ENCODE results near the gene LIMA1. TPM values are rescaled to one million over a fixed set of nuclear protein-coding genes. Genes with fewer than 3 reads are reported as not detected.

Gene LIMA1
- total RNA-seq, 2 experiments from 2014 or later, result 16.9 to 22.4 TPM

DNA sequence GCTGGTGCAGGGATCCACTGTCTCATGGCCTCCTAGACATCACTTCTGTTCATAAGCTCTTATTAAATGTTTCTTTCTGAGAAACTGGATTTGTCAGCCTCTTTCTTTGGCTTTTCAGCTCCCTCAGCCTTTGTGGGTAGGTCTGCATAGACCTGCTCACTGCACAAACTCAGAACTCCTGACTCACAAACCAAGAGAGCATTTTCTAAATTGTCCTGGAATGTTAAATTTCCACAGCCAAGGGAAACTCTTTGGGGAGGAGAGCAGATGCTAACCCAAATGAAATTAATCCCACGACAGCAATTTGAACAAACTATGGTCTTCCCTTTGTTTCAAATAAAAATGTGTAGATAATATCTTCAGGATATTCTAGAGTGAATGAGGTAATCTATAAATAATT lies 96.6 kb downstream of the LIMA1 start:
- Mint-ChIP-seq H3K27me3 (no peaks in the 10 kb centered on the region), H3K36me3 (ENCODE audit: low read depth) (peaks cover 14% of the 10 kb centered on the region), H3K9me3 (no peaks in the 10 kb centered on the region), H3K4me1 (peaks cover 44% of the 10 kb centered on the region), H3K4me3 (no peak overlapping the region), H3K27ac (peak overlapping the region; percentile 75)
- CTCF ChIA-PET, result interaction anchor here (0.9 to 4.0 kb wide), 3 partner anchors 10 to 24 kb away, joined by 3 to 12 read pairs (median 3); no protein-coding TSS in a partner anchor
- no peak for DNase-seq
- POLR2A ChIA-PET, result no interaction called here

DNA sequence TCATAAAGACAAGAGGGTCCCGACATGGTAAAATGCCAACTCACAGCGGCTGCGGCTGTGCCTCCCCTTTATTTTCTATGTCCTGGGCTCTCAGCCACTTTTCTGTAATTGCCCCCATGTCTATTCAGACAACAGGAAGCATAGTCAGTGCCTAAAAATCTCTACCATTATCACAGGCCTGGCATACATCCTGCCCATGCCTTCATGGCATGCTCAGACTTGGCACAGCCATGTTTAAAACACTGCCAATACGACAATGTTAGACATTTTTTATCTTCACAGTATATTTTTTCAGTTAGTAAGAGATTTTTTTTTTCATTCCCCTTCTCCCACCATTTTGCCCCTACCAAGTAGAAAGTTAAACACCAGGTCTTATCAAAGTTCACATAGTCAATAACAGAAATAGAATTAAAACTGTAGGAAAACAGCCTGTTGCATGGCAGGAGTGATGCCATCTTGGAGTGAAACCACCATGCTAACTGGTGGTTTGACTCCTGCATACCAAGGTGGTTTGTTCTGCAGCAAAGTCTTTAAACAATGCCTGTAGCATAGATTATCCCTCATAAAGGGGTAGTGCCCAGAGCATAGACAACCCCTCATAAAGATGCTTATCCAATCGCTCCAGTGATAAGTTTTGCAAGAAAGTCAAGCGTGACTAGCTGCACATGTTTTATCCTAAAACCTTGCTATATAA lies 97.2 kb downstream of the LIMA1 start:
- ChIA-PET CTCF (interaction anchor here (0.9 to 4.0 kb wide), 5 partner anchors 11 to 74 kb away, joined by 3 to 12 read pairs (median 4); partner anchors contain the start of gene COX14), POLR2A (no interaction called here)
- no peak overlapping the region for H3K27ac Mint-ChIP-seq
- no peaks in the 10 kb centered on the region for H3K27me3 Mint-ChIP-seq
- no peaks in the 10 kb centered on the region for H3K9me3 Mint-ChIP-seq
- H3K4me1 Mint-ChIP-seq, result peaks cover 44% of the 10 kb centered on the region
- H3K36me3 Mint-ChIP-seq (ENCODE audit: low read depth), result peaks cover 16% of the 10 kb centered on the region
- no peak for DNase-seq
- H3K4me3 Mint-ChIP-seq, result no peak overlapping the region

DNA sequence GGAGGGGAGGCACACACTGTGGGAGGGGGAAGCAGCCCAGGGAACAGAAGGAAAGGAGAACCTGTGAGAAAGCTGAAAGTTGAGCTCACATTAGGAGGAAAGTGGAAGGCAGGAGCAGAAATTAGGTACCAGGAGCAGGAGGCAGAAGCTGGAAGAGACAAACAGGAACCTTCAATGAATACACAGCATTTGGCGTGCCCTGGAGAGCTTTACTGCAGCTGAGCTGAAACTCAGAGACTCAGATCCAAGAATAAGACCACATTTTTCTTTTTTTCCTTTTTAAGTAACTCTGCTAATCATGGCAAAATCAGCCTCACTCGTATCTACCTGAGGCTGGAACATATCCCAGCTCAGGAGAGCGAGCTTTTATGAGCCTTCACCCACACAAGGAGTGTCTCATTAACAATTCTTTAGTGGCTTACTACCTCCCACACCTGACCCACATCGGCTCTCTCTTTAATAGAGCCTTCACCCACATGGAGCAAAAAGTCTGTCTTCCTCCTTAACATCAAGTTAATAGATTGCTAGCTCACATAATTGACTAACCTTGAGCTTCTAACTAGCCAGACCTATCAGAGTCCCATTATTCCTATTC lies 97.9 kb downstream of the LIMA1 start:
- ChIA-PET POLR2A (no interaction called here), CTCF (interaction anchor here (0.9 to 4.0 kb wide), 7 partner anchors 10 to 73 kb away, joined by 3 to 12 read pairs (median 4); partner anchors contain the start of gene COX14)
- Mint-ChIP-seq H3K27me3 (no peaks in the 10 kb centered on the region), H3K36me3 (ENCODE audit: low read depth) (peaks cover 16% of the 10 kb centered on the region), H3K4me3 (no peak overlapping the region), H3K9me3 (no peaks in the 10 kb centered on the region), H3K4me1 (peaks cover 41% of the 10 kb centered on the region), H3K27ac (no peak overlapping the region)
- no peak for DNase-seq

DNA sequence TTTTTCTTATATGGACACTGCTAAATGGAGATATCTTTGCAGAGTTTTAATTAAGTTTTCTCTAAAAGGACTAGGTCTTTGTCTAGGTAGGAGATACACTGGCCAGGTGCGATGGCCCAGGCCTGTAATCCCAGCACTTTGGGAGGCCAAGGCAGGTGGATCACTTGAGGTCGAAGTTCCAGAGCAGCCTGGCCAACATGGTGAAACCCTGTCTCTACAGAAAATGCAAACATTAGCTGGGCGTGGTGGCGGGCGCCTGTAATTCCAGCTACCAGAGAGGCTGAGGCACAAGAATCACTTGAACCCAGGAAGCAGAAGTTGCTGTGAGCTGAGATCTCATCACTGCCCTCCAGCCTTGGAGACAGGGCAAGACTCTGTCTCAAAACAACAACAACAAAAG lies 99.1 kb downstream of the LIMA1 start:
- H3K4me3 Mint-ChIP-seq, result no peak overlapping the region
- ChIA-PET POLR2A (no interaction called here), CTCF (interaction anchor here (0.7 to 4.0 kb wide), 5 partner anchors 9 to 84 kb away, joined by 3 to 12 read pairs (median 3); no protein-coding TSS in a partner anchor)
- H3K36me3 Mint-ChIP-seq (ENCODE audit: low read depth), result peaks cover 16% of the 10 kb centered on the region
- no peaks in the 10 kb centered on the region for H3K27me3 Mint-ChIP-seq
- DNase-seq, result no peak
- no peaks in the 10 kb centered on the region for H3K9me3 Mint-ChIP-seq
- H3K4me1 Mint-ChIP-seq, result peaks cover 38% of the 10 kb centered on the region
- H3K27ac Mint-ChIP-seq, result no peak overlapping the region

DNA sequence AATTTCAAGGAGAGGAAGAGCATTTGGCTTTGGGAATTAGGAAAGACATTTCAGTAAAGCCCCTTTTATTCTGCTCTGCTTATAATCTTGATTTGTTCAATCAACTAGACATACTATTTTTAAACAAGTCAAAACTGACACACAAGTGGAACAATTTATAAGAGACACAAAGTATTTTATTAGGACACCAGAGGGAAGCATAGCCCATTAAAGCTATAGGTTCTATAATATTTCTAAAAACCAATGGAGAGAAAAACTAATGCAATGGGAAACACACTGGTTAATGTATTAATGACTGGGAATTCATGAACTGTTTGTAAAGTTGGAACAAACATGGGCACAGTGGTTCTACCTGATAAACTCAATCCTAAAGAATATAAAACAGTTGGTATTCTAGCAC lies 100.9 kb downstream of the LIMA1 start:
- no peaks in the 10 kb centered on the region for H3K27me3 Mint-ChIP-seq
- CTCF ChIA-PET, result interaction anchor here (1.2 to 2.0 kb wide), 2 partner anchors 15 to 39 kb away, joined by 3 to 6 read pairs; partner anchors contain the start of gene CERS5
- POLR2A ChIA-PET, result no interaction called here
- peaks cover 16% of the 10 kb centered on the region for H3K36me3 Mint-ChIP-seq (ENCODE audit: low read depth)
- H3K9me3 Mint-ChIP-seq, result no peaks in the 10 kb centered on the region
- DNase-seq, result no peak
- no peak overlapping the region for H3K27ac Mint-ChIP-seq
- peaks cover 20% of the 10 kb centered on the region for H3K4me1 Mint-ChIP-seq
- H3K4me3 Mint-ChIP-seq, result no peak overlapping the region

DNA sequence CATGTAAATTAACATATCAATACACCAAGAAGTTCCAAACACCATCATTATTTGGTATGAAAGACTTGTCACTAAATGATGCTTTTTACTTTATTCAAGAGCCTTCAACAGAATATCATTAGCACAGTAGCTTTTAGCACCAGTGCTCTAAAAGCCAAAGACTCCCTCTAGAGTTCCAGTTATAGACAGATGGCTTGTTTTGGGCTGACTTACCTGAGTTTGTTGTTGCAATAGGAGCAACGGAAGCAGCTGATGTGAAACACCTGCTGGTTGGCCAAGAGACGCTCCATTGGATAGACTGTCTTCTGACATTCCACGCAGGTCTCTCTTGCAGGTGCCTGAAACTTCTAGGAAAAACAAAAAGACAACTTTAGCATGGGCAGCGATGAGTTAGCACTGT lies 101.6 kb downstream of the LIMA1 start:
- Mint-ChIP-seq H3K27me3 (no peaks in the 10 kb centered on the region), H3K36me3 (ENCODE audit: low read depth) (peaks cover 15% of the 10 kb centered on the region), H3K27ac (no peak overlapping the region), H3K4me3 (no peak overlapping the region), H3K9me3 (no peaks in the 10 kb centered on the region), H3K4me1 (peaks cover 13% of the 10 kb centered on the region)
- no peak for DNase-seq
- ChIA-PET CTCF (interaction anchor here (0.7 to 2.0 kb wide), 3 partner anchors 9 to 70 kb away, joined by 3 to 6 read pairs (median 4); partner anchors contain the start of gene CERS5), POLR2A (no interaction called here)

DNA sequence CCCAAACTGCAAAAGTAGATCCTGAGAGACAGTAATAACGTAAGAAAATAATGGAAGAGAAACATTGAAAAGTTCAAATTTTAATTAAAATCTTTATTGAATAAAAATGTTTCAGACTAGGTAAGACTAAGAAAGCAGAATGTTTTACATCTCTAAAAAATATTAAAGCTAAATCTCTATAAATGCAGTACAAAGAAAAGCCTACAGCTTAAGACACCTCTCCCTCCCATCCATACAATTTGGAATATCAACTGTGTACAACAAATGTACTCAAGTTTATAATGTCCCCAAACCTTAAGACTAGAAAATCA lies 107.6 kb downstream of the LIMA1 start:
- POLR2A ChIA-PET, result interaction anchor here (1.2 kb wide), 1 partner anchor 8 kb away, joined by 3 read pairs; the partner anchor contains the start of gene CERS5
- Mint-ChIP-seq H3K27ac (no peak overlapping the region), H3K36me3 (ENCODE audit: low read depth) (peaks cover 8% of the 10 kb centered on the region), H3K9me3 (no peaks in the 10 kb centered on the region), H3K4me1 (no peaks in the 10 kb centered on the region), H3K4me3 (no peak overlapping the region), H3K27me3 (no peaks in the 10 kb centered on the region)
- DNase-seq, result no peak
- CTCF ChIA-PET, result interaction anchor here (0.6 to 1.9 kb wide), 13 partner anchors 9 to 429 kb away, joined by 3 to 12 read pairs (median 3); partner anchors contain the start of genes CERS5 and COX14

DNA sequence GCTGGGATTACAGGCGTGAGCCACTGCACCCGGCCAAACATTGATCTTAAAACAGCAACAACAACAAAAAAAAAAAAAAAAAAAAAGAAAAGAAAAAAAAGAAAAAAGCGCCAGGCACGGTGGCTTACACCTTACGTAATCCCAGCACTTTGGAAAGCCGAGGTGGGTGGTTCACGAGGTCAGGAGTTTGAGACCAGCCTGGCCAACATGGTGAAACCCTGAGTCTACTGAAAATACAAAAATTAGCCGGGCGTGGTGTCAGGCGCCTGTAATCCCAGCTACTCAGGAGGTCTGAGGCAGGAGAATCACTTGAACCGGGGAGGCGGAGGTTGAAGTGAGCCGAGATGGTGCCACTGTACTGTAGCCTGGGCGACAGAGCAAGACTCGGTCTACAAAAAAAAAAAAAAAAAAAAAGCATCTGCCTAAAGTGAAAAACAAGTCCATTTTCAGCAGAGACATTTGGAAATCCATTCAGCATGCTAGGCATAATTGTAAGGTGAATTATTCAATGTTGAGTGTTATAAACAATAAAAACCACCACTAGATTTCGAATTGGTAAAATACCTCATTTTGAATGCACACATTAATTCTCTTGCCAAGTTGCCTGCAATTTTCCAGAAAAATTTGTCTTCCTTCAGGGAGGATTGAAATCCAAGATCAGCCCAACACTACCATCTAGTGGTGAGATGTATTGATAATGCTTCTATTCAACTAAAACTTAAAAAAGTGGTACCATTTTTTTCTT lies 108.2 kb downstream of the LIMA1 start:
- Mint-ChIP-seq H3K4me1 (peaks cover 3% of the 10 kb centered on the region), H3K9me3 (no peaks in the 10 kb centered on the region), H3K36me3 (ENCODE audit: low read depth) (peaks cover 8% of the 10 kb centered on the region), H3K4me3 (no peak overlapping the region), H3K27me3 (no peaks in the 10 kb centered on the region), H3K27ac (no peak overlapping the region)
- ChIA-PET CTCF (interaction anchor here (0.6 to 1.9 kb wide), 13 partner anchors 8 to 429 kb away, joined by 3 to 12 read pairs (median 3); partner anchors contain the start of genes CERS5 and COX14), POLR2A (interaction anchor here (1.2 kb wide), 1 partner anchor 8 kb away, joined by 3 read pairs; the partner anchor contains the start of gene CERS5)
- peak; percentile 61 for DNase-seq

DNA sequence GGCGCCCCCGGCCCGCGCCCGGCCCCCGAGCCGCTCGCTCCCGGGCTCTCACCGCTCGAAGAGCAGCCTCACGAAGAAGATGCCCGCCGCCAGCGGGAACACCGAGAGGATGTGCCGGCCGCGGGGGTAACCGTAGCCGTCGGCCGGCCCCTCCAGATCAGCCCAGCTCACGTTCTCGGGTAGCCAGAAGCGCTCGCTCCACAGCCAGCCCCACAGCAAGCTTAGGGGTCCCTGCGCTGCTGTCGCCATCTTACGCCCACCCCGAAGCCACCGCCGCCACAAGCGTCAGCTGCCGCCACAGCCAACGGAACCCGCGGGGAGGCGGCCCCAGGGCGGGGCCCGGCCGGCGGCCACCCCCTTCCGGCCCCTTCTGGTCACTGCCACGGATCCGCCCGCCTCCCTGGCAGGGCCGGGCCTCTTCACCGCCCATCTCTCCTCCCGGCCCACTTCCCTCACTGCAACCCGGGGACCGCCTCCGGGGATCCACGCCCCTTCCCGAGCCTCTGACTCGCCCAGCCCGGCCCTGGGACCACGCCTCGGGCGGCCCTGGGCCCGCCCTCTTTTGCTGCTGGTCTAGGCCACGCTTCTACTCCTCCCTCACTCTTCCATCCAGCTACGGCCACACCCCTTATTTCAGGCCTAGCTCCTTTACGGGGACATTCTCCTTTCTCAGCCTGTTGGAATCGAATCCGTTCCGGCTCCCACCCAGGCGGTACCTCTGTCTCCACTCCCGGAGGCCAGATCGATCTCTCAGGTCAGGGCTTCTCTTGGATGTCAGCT lies 116.1 kb downstream of the LIMA1 start, which contains the start of gene CERS5:
Gene CERS5, minus strand, starts transcription at position 321 of the 780 bp plus-strand sequence. Its CDS starts 72 bp downstream, at position 249.
- peak within 1 kb of the TSS; percentile 86 for H3K4me3 Mint-ChIP-seq
- H3K36me3 Mint-ChIP-seq (ENCODE audit: low read depth), result peaks cover 17% of the 10 kb centered on the region
- H3K27ac Mint-ChIP-seq, result peak within 1 kb of the TSS; percentile 97
- ChIA-PET POLR2A (interaction anchor here (0.6 to 0.9 kb wide), 5 partner anchors 9 to 55 kb away, joined by 3 to 15 read pairs (median 3); no protein-coding TSS in a partner anchor), CTCF (interaction anchor here (0.6 to 3.5 kb wide), 16 partner anchors 9 to 819 kb away, joined by 3 to 18 read pairs (median 3); partner anchors contain the start of genes COX14 and SMARCD1)
- peaks cover 37% of the 10 kb centered on the region for H3K4me1 Mint-ChIP-seq
- DNase-seq, result peak; percentile 98
- no peaks in the 10 kb centered on the region for H3K9me3 Mint-ChIP-seq
- H3K27me3 Mint-ChIP-seq, result no peaks in the 10 kb centered on the region

DNA sequence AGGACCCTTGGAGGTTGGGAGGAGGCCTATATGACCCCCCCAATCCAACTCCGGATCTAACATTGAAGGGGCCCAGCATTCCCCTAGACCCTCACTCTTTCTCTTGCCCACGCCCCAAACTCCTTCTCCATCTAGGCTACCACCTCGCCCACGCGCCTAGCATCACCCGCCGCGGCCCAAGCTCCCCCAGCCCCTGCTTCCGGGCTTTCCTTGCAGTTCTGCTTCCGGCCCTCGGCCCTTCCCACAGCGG lies 116.6 kb downstream of the LIMA1 start:
- H3K36me3 Mint-ChIP-seq (ENCODE audit: low read depth), result peaks cover 17% of the 10 kb centered on the region
- H3K9me3 Mint-ChIP-seq, result no peaks in the 10 kb centered on the region
- ChIA-PET CTCF (interaction anchor here (1.1 to 3.5 kb wide), 10 partner anchors 9 to 339 kb away, joined by 3 to 18 read pairs (median 3); partner anchors contain the start of genes COX14 and SMARCD1), POLR2A (interaction anchor here (0.7 to 0.9 kb wide), 2 partner anchors 9 to 56 kb away, joined by 3 read pairs; no protein-coding TSS in a partner anchor)
- peaks cover 37% of the 10 kb centered on the region for H3K4me1 Mint-ChIP-seq
- peak overlapping the region; percentile 97 for H3K27ac Mint-ChIP-seq
- DNase-seq, result peak; percentile 50
- peak overlapping the region; percentile 86 for H3K4me3 Mint-ChIP-seq
- H3K27me3 Mint-ChIP-seq, result no peaks in the 10 kb centered on the region

DNA sequence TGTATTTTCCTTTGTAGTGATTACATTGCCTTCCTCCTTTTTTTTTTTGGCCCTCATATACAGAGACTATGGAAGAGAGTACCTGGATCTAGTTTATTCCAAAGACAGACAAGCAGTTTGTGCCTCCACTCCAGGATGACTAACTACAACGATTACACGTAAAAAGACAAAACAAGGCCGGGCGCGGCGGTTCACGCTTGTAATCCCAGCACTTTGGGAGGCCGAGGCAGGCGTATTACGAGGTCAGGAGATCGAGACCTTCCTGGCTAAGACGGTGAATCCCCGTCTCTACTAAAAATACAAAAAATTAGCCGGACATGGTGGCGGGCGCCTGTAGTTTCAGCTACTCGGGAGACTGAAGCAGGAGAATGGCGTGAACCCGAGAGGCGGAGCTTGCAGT lies 118.4 kb downstream of the LIMA1 start:
- CTCF ChIA-PET, result interaction anchor here (1.8 to 3.5 kb wide), 2 partner anchors 11 to 53 kb away, joined by 5 to 18 read pairs; partner anchors contain the start of gene COX14

DNA sequence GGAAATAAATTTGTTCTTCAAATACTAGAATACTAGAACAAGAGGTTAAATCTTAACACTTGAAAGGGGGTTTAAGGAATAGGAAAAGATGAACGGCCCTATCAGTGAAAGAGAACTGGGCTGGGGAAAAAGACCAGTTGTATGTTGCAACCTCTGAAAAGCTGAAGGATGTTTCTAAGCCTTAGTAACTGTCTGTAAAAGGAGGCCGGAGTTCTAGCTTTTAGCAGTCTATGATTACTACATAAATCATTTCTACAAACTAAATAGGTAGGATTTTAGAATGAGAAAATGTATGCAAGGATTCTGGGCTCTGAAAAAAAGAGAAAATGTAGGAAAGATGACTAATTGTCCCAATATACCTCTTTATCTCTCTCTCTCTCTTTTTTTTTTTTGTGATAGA lies 121.1 kb downstream of the LIMA1 start:
- Mint-ChIP-seq H3K27me3 (no peaks in the 10 kb centered on the region), H3K9me3 (no peaks in the 10 kb centered on the region), H3K4me3 (no peak overlapping the region), H3K27ac (no peak overlapping the region), H3K36me3 (ENCODE audit: low read depth) (peaks cover 30% of the 10 kb centered on the region), H3K4me1 (peaks cover 30% of the 10 kb centered on the region)
- CTCF ChIA-PET, result interaction anchor here (0.6 to 2.2 kb wide), 7 partner anchors 13 to 1191 kb away, joined by 3 to 6 read pairs (median 5); partner anchors contain the start of gene COX14
- no peak for DNase-seq
- POLR2A ChIA-PET, result no interaction called here

More for the DNA sequence above, 118.4 kb downstream of the LIMA1 start:
- peak overlapping the region; percentile 86 for H3K4me3 Mint-ChIP-seq
- peak overlapping the region; percentile 69 for H3K27ac Mint-ChIP-seq
- no peak for DNase-seq
- H3K4me1 Mint-ChIP-seq, result peaks cover 38% of the 10 kb centered on the region
- no peaks in the 10 kb centered on the region for H3K9me3 Mint-ChIP-seq
- no peaks in the 10 kb centered on the region for H3K27me3 Mint-ChIP-seq
- peaks cover 17% of the 10 kb centered on the region for H3K36me3 Mint-ChIP-seq (ENCODE audit: low read depth)
- POLR2A ChIA-PET, result no interaction called here

All from activated CD4-positive, alpha-beta T cell treated with anti-CD3 and anti-CD28 coated beads, Interleukin-2, amount 10 ng/mL, durations not matched to agents 7 days and 5 days (primary cell).